Effector memory CD8-positive, alpha-beta T cell (primary cell): ENCODE measurements around the gene ABCG5.

Experiments
- ATAC-seq: fragments of 150-1000 bp; cut with Tn5 transposase; replicated peaks from 2 replicates; pipeline ENCODE4 v1.10.0; 2021; ENCODE audit warnings: mild to moderate bottlenecking, moderate library complexity
- DNase-seq, 3 experiments: peaks; one replicate each; pipeline ENCODE4 v3.0.0; 2021
- H3K27ac Mint-ChIP-seq, 2 donors: one replicate each; pipeline ENCODE4 v1.8.0; 2022; ENCODE audit warnings: mild to moderate bottlenecking in 2 of 2, mixed read lengths in 2 of 2, moderate library complexity in 2 of 2
- H3K27me3 Mint-ChIP-seq, 2 donors: one replicate each; pipeline ENCODE4 v1.8.0; 2022; ENCODE audit warnings: mixed read lengths in 2 of 2
- H3K36me3 Mint-ChIP-seq: one replicate; pipeline ENCODE4 v1.8.0; 2022; ENCODE audit warnings: mild to moderate bottlenecking, moderate library complexity, mixed read lengths; ENCODE audit not compliant: insufficient read depth
- H3K4me1 Mint-ChIP-seq, 2 donors: one replicate each; pipeline ENCODE4 v1.8.0; 2022; ENCODE audit warnings: low read depth in 2 of 2, mixed read lengths in 2 of 2
- H3K4me3 Mint-ChIP-seq, 2 donors: one replicate each; pipeline ENCODE4 v1.8.0; 2022; ENCODE audit warnings: mild to moderate bottlenecking in 2 of 2, mixed read lengths in 2 of 2, moderate library complexity in 2 of 2
- H3K9me3 Mint-ChIP-seq, 2 donors: one replicate each; pipeline ENCODE4 v1.8.0; 2022; ENCODE audit warnings: mixed read lengths in 2 of 2

ABCG5 gene

DNA sequence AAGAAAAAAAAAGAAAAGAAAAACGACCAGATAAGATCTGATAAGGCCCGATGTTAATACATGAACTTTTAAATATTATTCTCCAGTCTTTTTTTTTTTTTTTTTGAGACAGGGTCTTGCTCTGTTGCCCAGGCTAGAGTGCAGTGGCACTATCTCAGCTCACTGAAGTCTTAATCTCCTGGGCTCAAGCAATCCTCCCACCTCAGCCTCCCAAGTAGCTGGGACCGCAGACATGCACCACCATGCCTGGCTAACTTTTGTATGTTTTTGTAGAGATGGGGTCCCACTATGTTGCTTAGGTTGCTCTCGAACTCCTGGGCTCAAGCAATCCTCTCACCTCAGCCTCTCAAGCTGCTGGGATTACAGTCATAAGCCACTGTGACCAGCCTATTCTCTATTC, 1.6 kb downstream of the ABCG5 start:
- no peak for ATAC-seq
- peaks cover 0 to 4% of the 10 kb centered on the region in 2 donors for H3K4me1 Mint-ChIP-seq
- no peak overlapping the region for H3K4me3 Mint-ChIP-seq
- DNase-seq = no peak
- H3K9me3 Mint-ChIP-seq = no peaks in the 10 kb centered on the region
- H3K36me3 Mint-ChIP-seq = peaks cover 4% of the 10 kb centered on the region
- H3K27me3 Mint-ChIP-seq = peaks cover 13 to 19% of the 10 kb centered on the region in 2 donors
- H3K27ac Mint-ChIP-seq = no peak overlapping the region

DNA sequence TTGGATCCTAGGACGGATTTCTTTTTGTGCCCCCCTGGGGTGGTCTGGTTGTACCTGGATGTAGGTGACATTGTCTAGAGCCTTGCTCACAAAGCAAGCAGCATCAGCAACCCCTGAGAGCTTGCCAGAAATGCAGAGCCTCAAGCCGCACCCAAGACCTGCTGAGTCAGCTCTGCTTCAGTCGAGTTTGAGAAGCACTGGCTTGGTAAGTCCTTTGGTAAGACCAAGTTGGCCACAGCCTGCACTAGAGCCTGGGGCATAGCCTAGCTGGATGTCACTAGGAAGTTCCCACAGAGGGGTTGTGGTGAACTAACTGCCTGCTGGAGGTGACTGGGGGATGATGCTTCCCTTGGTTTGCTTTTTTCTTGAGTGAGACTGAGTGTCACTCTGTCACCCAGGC, 6.2 kb downstream of the ABCG5 start:
- H3K27me3 Mint-ChIP-seq = peaks cover 28 to 31% of the 10 kb centered on the region in 2 donors
- peaks cover 4% of the 10 kb centered on the region in 2 donors for H3K4me1 Mint-ChIP-seq
- no peak overlapping the region for H3K27ac Mint-ChIP-seq
- ATAC-seq (no peak), DNase-seq (no peak)
- no peaks in the 10 kb centered on the region for H3K9me3 Mint-ChIP-seq
- no peak overlapping the region for H3K4me3 Mint-ChIP-seq
- peaks cover 4% of the 10 kb centered on the region for H3K36me3 Mint-ChIP-seq

DNA sequence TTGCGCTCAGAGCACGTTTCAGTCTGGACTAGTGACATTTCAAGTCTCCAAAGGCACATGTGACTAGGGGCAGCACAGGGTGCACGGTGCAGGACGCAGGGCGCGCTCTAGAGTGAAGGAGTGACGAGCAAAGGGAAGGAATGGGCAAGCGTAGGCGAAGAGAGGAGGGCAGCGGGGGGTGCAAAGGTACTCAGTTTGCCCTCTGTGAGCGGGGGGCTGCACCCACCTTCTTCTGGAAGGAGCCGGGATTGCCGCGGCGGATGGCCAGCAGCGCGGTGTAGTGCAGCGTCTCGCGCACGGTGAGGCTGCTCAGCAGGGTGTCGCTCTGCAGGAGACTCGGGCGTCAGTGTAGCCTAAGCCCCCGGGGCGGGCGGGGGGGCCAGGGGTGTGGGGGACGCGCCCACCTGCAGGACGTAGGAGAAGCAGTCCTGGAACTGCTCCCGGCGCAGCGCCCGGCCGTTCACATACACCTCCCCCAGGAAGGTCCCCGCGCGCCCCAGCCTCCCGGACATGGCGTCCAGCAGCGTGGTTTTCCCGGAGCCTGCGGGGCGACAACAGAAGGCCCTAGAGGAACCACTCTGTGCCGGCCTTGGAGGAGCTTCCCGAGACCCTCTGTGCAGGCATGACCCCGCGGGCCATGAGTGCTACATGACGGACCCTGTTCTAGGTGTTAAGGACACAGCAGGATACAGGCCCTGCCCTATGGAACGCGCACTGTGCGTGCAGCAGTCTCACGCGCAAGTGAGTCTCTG, 6.9 kb downstream of the ABCG5 start:
- Mint-ChIP-seq H3K27ac (no peak overlapping the region), H3K36me3 (peaks cover 4% of the 10 kb centered on the region), H3K27me3 (peaks cover 29 to 32% of the 10 kb centered on the region in 2 donors), H3K9me3 (no peaks in the 10 kb centered on the region), H3K4me1 (peaks cover 4% of the 10 kb centered on the region in 2 donors), H3K4me3 (no peak overlapping the region)
- ATAC-seq (no peak), DNase-seq (no peak)

GRCh38 chr2:43826305-43827250, 12.1 kb downstream of the ABCG5 start:
- no peak overlapping the region for H3K4me3 Mint-ChIP-seq
- no peak overlapping the region for H3K27ac Mint-ChIP-seq
- no peaks in the 10 kb centered on the region for H3K36me3 Mint-ChIP-seq
- no peak for ATAC-seq
- DNase-seq = no peak
- H3K9me3 Mint-ChIP-seq = no peaks in the 10 kb centered on the region
- H3K4me1 Mint-ChIP-seq = peaks cover 3 to 4% of the 10 kb centered on the region in 2 donors
- H3K27me3 Mint-ChIP-seq = peaks cover 35 to 42% of the 10 kb centered on the region in 2 donors

DNA sequence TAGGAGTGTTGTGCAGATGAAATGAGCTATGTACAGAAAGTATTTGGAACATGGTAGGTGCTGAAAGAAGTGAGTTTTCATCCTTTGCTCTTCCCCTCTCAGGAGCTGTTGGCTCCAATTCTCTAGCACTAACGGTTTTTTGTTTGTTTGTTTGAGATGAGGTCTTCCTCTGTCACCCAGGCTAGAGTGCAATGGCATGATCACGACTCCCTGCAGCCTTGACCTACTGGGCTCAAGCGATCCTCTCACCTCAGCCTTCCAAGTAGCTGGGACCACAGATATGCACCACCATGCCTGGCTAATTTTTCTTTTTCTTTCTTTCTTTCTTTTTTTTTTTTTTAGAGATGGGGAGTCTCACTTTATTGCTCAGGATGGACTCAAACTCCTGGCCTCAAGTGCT, 12.8 kb downstream of the ABCG5 start:
- Mint-ChIP-seq H3K27me3 (peaks cover 27 to 44% of the 10 kb centered on the region in 2 donors), H3K27ac (no peak overlapping the region), H3K4me3 (no peak overlapping the region), H3K9me3 (no peaks in the 10 kb centered on the region), H3K36me3 (no peaks in the 10 kb centered on the region), H3K4me1 (no peaks in the 10 kb centered on the region)
- DNase-seq (no peak), ATAC-seq (no peak)

GRCh38 chr2:43824951-43825493, 13.6 kb downstream of the ABCG5 start:
- DNase-seq (no peak), ATAC-seq (no peak)
- H3K27ac Mint-ChIP-seq = no peak overlapping the region
- H3K27me3 Mint-ChIP-seq = peaks cover 19 to 43% of the 10 kb centered on the region in 2 donors
- H3K36me3 Mint-ChIP-seq = no peaks in the 10 kb centered on the region
- no peaks in the 10 kb centered on the region for H3K9me3 Mint-ChIP-seq
- no peaks in the 10 kb centered on the region for H3K4me1 Mint-ChIP-seq
- no peak overlapping the region for H3K4me3 Mint-ChIP-seq

- Mint-ChIP-seq H3K27me3 (peaks cover 18 to 40% of the 10 kb centered on the region in 2 donors), H3K4me1 (no peaks in the 10 kb centered on the region), H3K4me3 (no peak overlapping the region)
These were observed 14.1 kb downstream of the ABCG5 start for GRCh38 chr2:43824512-43824911.

GRCh38 chr2:43823751-43824150, 14.9 kb downstream of the ABCG5 start:
- peaks cover 18 to 34% of the 10 kb centered on the region in 2 donors for H3K27me3 Mint-ChIP-seq
- ATAC-seq = no peak
- H3K27ac Mint-ChIP-seq = no peak overlapping the region
- no peaks in the 10 kb centered on the region for H3K36me3 Mint-ChIP-seq
- no peak overlapping the region for H3K4me3 Mint-ChIP-seq
- no peaks in the 10 kb centered on the region for H3K4me1 Mint-ChIP-seq
- no peak for DNase-seq
- H3K9me3 Mint-ChIP-seq = no peaks in the 10 kb centered on the region

More at GRCh38 chr2:43824512-43824911, 14.1 kb downstream of the ABCG5 start:
- DNase-seq = no peak
- ATAC-seq = no peak
- no peak overlapping the region for H3K27ac Mint-ChIP-seq
- no peaks in the 10 kb centered on the region for H3K36me3 Mint-ChIP-seq
- H3K9me3 Mint-ChIP-seq = no peaks in the 10 kb centered on the region

DNA sequence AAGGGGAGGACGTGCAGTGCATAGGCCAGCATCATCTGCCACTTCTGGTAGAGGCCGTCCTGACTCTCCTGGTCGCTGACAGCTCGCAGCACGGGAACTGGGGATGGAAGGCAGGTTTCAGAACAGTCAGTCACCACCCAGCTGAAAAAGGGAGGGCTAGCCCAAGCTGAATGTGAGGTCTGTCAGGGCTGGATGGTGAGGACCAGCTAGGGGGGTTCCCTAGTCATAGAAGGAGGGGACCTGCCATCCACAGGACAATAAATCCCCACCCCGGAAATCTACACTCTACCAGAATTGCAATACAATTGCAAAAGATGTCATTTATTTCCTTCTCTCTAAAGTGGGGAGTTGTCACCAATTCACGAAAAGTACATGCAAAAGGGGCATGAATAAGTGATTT, 15.8 kb downstream of the ABCG5 start:
- Mint-ChIP-seq H3K9me3 (no peaks in the 10 kb centered on the region), H3K27ac (no peak overlapping the region), H3K4me3 (no peak overlapping the region), H3K4me1 (no peaks in the 10 kb centered on the region), H3K36me3 (no peaks in the 10 kb centered on the region), H3K27me3 (peaks cover 14 to 32% of the 10 kb centered on the region in 2 donors)
- DNase-seq (no peak), ATAC-seq (no peak)

- H3K27me3 Mint-ChIP-seq = peaks cover 17 to 25% of the 10 kb centered on the region in 2 donors
These were observed 19.0 kb downstream of the ABCG5 start for GRCh38 chr2:43819491-43820163.

GRCh38 chr2:43818761-43819160, 19.9 kb downstream of the ABCG5 start:
- ATAC-seq = no peak
- no peaks in the 10 kb centered on the region for H3K4me1 Mint-ChIP-seq
- no peaks in the 10 kb centered on the region for H3K9me3 Mint-ChIP-seq
- no peaks in the 10 kb centered on the region for H3K36me3 Mint-ChIP-seq
- no peak overlapping the region for H3K27ac Mint-ChIP-seq
- peaks cover 13 to 21% of the 10 kb centered on the region in 2 donors for H3K27me3 Mint-ChIP-seq
- H3K4me3 Mint-ChIP-seq = no peak overlapping the region
- DNase-seq = no peak

More at GRCh38 chr2:43819491-43820163, 19.0 kb downstream of the ABCG5 start:
- Mint-ChIP-seq H3K4me3 (no peak overlapping the region), H3K27ac (no peak overlapping the region), H3K9me3 (no peaks in the 10 kb centered on the region), H3K4me1 (no peaks in the 10 kb centered on the region), H3K36me3 (no peaks in the 10 kb centered on the region)
- DNase-seq = no peak
- ATAC-seq = no peak

GRCh38 chr2:43814711-43815110, 23.9 kb downstream of the ABCG5 start:
- Mint-ChIP-seq H3K27ac (no peak overlapping the region), H3K36me3 (no peaks in the 10 kb centered on the region), H3K27me3 (peaks cover 0 to 8% of the 10 kb centered on the region in 2 donors), H3K9me3 (no peaks in the 10 kb centered on the region), H3K4me1 (no peaks in the 10 kb centered on the region), H3K4me3 (no peak overlapping the region)
- DNase-seq (no peak), ATAC-seq (no peak)

DNA sequence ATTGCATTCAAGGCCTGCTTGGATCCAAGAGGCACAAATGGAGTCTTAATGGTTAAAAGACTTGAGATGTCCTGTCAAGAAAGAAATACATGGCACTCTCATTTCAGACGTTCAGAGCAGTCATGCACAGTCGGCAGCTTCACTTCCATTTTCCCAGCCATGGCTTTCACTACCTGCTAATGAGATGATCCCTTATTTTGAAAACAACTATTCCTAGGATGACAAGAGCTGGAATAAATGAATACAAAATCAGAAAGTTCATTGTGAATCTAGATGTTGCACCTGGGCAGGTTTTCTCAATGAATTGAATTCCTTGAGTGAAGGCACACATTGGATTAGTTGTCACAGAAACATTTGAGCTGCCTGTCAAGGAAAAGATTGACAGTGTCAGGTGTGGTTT, 25.7 kb downstream of the ABCG5 start:
- H3K27me3 Mint-ChIP-seq = peaks cover 0 to 8% of the 10 kb centered on the region in 2 donors
- no peaks in the 10 kb centered on the region for H3K9me3 Mint-ChIP-seq
- H3K4me1 Mint-ChIP-seq = no peaks in the 10 kb centered on the region
- no peak for ATAC-seq
- H3K36me3 Mint-ChIP-seq = no peaks in the 10 kb centered on the region
- no peak overlapping the region for H3K27ac Mint-ChIP-seq
- no peak overlapping the region for H3K4me3 Mint-ChIP-seq
- no peak for DNase-seq
